GM10847 (cell line): ENCODE measurements around the gene MOBP.

Experiments
- POLR2A ChIP-seq: IDR thresholded peaks from 2 replicates; pipeline ENCODE4 v1.6.1; 2011; ENCODE audit not compliant: insufficient read length; ENCODE audit errors: extremely low read depth

Gene MOBP

DNA sequence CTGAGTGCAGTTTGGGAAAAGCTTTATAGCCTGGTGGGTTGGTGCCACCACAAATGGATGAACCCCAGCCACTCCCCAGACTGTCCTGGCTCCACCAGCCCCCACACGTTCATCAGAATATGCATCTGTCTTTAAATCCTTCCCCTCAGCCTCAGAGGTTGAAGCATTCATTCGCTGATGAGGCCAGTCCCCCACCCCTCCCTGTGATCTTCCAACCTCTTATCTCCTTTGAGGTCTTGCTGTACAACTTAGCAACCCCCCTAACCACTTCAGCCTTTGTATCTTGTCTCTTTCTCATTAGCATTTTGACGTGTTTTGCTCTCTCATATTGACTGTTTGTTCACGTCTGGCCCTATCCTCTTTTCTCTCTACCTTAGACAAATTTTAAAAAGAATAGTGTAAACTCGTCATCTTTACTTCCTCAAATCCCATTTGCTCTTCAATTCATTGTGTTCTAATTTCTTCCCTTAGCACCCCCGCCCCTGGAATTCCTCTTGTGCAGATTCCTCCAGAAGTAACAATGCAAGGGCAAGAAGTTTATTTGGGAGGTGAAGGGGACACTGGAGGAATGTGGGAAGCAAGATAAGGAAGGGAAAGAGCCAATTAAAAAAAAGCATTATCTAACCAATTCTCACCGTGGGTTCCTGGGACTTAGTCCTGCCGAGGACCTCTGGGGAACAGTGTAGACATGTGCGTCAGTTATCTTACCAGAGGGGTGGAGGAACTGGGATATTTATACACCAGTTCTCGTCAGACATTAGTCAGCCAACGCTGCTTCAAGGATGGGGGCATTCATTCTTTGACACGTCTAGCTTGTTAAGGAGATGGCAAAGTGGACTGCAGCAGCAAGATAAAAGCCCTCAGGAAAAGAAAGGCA, 38.6 kb downstream of the MOBP start:
- no peak for TF ChIP-seq POLR2A

DNA sequence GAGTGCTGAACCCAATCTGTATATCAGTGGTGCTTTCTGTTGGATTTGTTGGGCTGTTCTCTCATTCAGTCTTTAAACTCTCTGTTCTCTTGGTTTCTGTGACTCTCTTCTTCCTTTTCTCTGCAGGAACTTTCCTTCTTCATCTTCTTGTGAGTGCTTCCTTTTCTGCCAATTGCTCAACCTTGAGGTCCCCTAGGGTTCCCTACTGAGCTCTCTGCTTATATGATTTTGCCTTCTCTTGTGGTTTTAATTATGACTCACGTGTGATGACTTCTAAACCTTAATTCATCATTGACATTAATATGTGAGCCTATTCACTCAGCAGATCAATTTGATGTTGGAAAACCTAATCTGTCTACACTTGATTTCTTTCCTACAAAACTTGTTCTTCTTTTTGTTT, 39.4 kb downstream of the MOBP start:
- TF ChIP-seq POLR2A = no peak

DNA sequence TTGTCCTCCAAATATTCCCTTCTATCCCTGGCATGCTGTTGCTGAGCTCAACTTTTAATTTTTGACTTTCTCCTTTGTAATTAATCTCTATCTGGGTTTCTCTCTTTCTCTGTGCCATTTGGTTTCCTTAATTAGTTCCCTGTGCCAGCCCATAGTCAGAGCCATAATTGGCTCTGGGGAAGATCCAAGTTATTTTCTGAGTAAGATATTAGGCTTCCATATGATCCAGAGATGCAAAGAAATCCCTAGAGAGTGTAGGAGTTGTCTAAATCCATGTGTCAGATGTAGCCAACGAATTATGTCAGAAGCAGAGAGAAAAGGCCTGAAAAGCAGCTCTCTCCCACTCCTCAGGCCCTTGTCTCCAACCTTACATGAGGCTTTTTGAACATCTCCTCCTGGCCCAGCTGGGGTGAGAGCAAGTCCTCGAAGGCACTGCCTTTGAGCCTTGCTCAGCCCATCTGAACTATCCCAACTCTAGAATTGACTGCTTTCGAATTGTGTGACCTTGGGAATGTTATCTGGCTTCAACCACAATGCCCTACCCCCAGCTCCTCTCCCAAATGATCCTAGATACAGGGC, 46.4 kb downstream of the MOBP start:
- no peak for TF ChIP-seq POLR2A

DNA sequence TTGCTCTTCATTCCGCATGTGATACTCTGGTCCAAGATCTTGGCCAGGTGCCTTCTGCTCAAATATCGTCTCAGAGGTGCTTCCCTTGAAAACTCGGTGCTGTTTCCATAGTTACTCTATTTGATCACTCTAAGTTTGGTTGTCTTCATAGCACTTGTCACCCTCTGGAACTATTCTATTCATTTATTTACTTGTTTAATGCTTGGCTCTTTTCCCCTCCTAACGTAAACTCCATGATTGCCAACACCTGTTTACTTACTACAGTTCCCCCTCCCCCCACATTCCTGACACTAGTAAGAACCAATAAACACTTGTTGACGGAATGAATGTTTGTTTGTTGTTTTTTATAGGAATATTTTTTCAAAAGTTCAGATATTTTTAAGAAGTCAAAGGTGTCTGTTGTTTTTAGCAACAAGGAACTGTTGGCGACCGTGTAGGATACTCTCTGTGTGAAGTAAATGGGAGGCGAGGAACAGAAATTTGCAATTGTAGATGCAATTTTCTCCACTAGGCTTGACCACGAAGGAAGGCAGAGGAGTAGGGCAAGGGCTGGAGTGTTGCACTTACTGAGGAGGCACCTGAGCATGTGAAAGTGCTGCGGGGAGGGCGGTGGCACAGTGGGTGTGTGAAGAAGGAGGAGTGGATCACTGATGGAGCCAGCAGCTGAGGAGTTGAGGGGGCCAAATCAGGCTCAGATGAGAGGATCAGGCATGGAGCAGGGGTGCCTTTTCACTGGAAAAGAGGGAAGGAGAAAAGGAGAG, 48.4 kb downstream of the MOBP start:
- no peak for TF ChIP-seq POLR2A

DNA sequence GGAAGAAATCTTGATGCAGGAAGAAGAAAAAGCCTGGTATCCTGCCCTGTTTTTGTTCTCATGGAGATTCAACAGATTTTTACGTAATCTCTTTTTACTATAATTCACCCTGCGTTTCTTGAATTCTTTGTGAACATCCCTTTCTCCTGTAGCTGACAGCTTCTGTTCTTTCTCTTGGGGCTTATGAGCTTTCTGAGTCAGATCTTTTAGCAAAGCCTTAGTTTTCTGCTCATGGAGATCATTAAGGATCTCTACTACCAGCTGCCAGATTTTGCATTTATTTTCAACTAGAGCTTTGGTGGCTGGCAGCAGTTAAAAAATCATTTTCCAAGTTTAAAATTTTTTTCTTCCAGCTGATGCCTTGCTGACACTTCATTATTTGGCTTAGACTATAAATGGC, 51.6 kb downstream of the MOBP start:
- no peak for TF ChIP-seq POLR2A

DNA sequence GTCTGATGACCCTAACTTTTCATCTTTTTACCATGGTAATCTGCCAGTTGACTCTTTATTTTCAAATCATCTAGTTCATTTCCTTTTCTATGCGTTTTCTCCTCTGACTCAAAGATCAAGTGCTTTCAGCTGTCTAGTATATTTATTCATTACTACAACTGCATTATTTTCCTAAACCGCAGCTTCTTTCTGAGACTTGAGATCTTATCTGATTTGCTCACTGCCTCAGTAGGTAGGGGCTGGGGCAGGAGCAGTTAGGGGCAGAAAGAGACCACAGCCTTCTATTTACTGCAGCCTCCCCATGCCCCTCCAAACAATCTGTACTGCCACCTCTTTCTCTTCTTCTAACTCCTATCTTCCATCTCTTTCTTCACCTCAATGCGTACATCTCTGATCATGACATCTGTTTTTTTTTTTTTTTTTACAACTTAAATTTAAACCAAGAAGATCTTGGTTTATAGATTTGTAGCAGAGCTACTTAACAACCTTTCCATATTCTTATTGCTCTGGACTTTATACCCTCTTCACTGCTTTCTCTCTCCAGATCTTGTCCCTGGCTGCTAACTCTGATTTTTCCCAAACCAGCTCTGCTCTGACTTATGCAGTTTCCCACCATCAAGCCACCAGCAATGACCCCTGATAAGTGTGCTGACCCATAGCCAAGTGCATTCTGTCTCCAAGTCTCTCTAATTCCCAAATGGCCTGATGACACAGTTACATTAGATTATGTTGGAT, 52.2 kb downstream of the MOBP start:
- no peak for TF ChIP-seq POLR2A

DNA sequence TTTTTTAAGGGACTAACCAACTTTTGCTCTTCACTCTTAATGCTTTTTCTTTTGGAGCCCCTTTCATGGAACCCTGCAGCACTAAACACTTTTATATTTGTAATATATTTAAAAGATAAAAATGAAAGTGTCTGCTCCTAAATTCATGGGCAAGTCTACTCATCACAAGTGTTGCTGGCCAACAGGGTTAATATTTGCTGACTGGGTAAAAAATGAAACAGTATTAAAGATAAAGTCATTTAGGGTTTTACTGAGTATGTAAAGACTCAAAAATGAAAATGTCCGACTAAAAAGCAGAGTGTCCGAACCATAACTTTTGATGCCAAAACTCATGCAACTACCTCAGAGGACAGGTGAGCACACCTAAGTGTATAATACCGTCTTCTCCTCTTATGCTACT, 54.0 kb downstream of the MOBP start:
- TF ChIP-seq POLR2A = no peak

DNA sequence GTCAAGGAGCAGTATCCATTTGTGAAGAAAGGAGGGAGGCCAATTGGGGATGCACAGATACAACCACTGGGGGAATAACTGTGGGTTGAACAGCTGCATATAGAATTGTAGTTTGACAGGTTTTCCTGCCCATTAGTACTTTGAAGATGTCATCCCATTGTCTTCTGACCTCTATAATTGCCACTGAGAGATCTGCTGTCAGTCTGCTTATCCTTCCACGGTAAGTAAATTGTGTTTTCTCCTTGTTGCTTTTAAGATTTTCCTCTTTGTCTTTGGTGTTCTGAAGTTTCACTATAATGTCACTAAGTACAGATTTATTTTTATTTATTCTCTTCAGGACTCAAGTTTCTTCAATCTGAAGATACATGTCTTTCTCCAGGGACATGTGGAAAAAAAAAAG, 56.6 kb downstream of the MOBP start:
- no peak for TF ChIP-seq POLR2A

DNA sequence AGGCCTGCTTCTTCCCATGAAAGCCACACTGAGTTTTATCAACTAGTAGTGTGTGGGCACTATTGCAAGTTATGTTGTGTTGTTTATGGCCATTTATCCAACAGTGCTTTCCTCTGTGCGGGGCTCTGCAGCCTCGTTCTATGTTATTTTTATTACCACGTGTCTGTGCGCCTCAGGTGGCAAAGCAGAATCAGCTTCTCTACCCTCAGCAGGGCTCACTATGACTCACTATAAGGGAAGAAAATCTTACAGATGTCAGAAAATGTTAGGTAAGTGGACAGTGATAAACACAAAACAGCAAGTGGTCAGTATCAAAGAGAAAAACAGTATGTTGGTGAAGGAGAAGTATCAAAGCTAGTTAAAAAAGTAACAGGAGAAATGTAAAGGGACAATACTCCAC, 61.4 kb downstream of the MOBP start:
- no peak for TF ChIP-seq POLR2A

DNA sequence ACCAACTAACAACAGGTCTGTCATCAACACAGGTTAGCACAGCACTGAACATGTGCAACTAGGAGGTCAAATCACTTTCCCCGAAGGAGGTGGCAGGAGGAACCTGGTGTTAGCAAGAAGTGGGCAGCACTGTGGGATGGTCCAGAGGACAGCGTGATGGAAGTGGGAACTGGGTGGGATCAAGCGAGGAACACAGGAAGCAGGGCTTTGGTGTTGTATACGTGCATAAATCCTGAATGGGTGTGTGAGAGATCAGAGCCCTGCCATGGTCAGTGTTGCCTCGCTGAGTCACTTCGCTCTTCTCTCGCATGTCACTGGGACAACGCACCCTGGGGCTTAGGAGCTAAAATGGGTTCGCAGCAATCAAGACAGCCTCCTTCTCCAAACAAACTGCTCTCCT, 62.1 kb downstream of the MOBP start:
- TF ChIP-seq POLR2A = no peak

DNA sequence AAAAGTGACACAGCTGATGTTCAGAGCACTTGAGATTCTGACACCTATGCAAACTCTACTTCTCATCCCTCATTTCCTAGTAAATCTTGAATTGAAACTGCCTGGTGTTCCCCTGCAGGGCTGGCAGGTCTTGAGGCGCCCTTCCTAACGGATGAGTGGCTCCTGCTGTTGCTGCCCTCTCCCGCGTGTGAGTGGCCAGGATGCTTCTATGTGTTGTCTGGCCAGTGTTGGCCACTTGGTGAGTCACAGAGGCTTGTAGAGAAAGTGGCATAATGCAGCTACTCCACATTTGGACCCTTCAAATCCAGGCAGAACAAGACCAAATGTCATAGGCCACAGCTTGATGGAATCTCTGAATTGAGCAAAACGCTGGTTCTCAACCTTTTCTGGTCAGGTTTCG, 63.6 kb downstream of the MOBP start:
- TF ChIP-seq POLR2A = no peak

DNA sequence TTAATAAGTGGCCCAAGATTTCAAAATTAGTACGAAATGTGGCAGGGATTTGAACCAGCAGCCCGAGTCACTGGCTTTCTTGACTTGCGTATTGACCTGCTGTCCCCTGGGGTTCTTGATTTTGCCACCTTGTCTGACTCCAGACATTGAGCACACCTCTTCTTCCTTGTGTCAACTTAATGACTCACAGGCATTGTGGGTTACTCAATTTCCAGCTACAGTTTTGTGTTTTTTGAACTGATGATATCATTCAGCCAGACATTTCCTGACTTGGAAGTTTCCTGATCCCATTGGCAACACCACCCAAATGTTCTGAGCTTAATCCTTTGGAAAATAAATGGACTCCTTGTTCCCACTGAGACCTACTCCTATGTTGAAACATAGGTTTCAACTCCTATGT, 64.2 kb downstream of the MOBP start:
- no peak for TF ChIP-seq POLR2A

DNA sequence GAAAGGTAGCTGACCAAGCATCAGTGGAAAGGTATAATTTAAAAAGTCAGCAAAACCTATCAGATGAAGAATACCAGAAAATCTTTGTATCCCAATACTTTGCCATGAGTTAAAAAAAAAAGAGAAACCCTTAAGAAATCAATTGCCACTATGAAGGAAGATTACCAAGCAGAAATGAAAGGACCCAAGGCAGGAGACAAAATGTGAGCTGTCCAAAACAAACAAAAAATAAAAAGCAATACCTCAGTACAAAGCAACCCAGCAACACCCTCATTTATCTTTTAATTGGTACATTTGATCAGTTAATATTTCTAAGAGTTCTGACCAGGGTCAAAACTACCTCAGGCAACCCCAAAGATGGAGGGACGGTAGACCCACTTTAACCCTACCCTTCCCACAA, 65.3 kb downstream of the MOBP start:
- no peak for TF ChIP-seq POLR2A

DNA sequence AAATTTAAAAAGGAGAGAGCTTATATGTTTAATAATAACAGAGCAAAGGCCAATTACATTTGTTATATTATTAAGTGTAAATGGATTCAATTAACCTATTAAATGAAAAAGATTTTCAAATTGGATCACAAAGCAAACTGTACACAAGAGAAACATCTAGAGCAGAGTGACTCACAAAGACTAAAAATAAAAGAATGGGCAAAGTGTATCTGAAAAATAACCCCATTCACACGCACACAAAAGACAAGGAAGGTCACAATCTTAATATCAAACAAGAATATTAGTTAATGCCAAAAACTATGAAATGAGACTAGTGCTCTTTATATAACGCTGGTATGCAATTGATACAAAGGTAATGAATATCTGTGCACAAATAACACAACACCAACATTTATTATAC, 65.7 kb downstream of the MOBP start:
- no peak for TF ChIP-seq POLR2A

DNA sequence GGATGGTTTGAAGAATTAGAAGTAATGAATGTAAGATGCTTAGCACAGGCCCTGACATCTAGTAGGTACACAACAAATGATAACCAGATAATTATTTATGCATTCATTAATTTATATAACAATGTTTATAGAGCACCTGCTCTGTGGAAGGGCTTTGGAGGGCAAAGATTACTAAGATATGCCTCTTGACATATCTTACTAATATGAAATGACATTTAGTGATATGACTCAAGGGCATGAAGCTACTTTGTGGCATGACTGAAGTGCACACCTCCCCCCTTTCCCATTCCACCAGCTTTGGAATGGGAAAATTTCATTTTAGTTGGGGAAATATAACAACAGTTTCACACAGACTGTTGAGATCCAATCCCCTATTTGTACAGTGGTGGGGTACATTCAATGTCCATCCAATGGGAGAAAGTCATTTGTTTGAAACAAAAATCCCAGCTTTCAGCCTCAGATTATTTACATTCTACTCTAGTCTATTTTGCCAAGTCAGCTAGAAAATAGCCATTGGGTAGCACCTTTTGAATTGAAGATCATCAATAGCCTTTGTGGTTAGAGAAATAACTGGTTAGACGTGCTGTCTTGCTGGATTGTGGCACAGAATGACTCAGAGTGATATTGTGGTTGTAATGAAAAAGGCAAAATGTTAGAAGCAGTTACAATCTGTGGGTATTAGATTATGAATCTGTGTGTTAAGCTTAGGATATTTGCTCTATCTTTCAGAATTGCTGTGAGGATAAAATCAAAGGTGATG, 72.9 kb downstream of the MOBP start:
- no peak for TF ChIP-seq POLR2A
